ENCODE results near the gene ERC2.

DNA sequence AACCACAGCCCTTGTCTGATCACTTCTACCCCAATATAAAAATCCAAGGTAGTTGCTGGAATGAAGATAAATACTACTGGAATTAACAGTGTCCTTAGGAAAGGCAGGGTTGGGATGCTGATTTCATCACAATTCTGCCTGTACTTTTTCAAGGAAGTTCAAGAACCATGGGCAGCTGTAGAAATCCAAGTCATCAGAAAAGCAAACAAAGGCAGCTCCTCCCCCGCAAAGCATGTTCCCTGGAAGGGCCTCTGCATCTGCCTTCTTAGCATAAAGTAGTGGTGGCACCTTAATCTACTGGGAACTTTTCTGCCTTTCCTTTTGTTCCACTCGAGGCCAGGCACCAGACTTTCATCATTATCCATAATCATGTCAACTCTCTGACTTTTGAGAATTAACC is 54.4 kb downstream of the ERC2 start:
- no peak for TF ChIP-seq POLR2AphosphoS5 (IDR thresholded peaks at IDR 0.05)
- TF ChIP-seq POLR2A (IDR thresholded peaks at IDR 0.05) = no peak

Measured in breast epithelium (tissue), 3 donors.